Bronchial epithelial cell (primary cell): Measurements from ENCODE around the gene KITLG. TPM values are rescaled to one million over a fixed set of nuclear protein-coding genes. Genes with fewer than 3 reads are reported as not detected.

ENCODE experiments used
- DNase-seq: peaks from one replicate; pipeline ENCODE4 v3.0.0-alpha.2; 2010; ENCODE audit warnings: low read depth
- FAIRE-seq: peaks from 2 replicates; lab custom pipeline; 2011; peaks lifted over from hg19 to GRCh38; lab: Jason Lieb, UNC
- H3K27me3 ChIP-seq: 2 replicates; pipeline ENCODE4 v1.5.1; 2011; ENCODE audit warnings: low read length; ENCODE audit not compliant: control insufficient read depth, insufficient read depth
- H3K36me3 ChIP-seq: 2 replicates; pipeline ENCODE4 v1.5.1; 2011; ENCODE audit warnings: low read length; ENCODE audit not compliant: control insufficient read depth, insufficient read depth
- H3K4me3 ChIP-seq: 2 replicates; pipeline ENCODE4 v1.5.1; 2011; ENCODE audit warnings: mild to moderate bottlenecking, low read depth, low read length, control low read depth
- total RNA-seq: library from RNA; depleted of rRNA; stranded (reverse); fragments of >200 nt; gene quantifications from 2 replicates; pipeline ENCODE4 v1.2.1, GENCODE V29; 2014
- TF ChIP-seq, protein P1 (sequence below): IDR thresholded peaks from 2 replicates; pipeline ENCODE4 v1.5.1; 2011; ENCODE audit warnings: mild to moderate bottlenecking, moderate library complexity, low read length, control low read depth, inconsistent platforms; ENCODE audit not compliant: insufficient read depth, severe bottlenecking

The KITLG gene
- total RNA-seq, 1 donor from 2014 or later: 22.4 TPM

- FAIRE-seq: peak; percentile 62
- TF ChIP-seq, protein P1, sequence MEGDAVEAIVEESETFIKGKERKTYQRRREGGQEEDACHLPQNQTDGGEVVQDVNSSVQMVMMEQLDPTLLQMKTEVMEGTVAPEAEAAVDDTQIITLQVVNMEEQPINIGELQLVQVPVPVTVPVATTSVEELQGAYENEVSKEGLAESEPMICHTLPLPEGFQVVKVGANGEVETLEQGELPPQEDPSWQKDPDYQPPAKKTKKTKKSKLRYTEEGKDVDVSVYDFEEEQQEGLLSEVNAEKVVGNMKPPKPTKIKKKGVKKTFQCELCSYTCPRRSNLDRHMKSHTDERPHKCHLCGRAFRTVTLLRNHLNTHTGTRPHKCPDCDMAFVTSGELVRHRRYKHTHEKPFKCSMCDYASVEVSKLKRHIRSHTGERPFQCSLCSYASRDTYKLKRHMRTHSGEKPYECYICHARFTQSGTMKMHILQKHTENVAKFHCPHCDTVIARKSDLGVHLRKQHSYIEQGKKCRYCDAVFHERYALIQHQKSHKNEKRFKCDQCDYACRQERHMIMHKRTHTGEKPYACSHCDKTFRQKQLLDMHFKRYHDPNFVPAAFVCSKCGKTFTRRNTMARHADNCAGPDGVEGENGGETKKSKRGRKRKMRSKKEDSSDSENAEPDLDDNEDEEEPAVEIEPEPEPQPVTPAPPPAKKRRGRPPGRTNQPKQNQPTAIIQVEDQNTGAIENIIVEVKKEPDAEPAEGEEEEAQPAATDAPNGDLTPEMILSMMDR: no peak
- H3K36me3 ChIP-seq: peaks cover 2% of the 10 kb centered on the region
- no peaks in the 10 kb centered on the region for H3K27me3 ChIP-seq
- H3K4me3 ChIP-seq: no peak overlapping the region
- DNase-seq: no peak
Measured at GRCh38 chr12:88574278-88574677, 6.0 kb downstream of the KITLG start.

DNA sequence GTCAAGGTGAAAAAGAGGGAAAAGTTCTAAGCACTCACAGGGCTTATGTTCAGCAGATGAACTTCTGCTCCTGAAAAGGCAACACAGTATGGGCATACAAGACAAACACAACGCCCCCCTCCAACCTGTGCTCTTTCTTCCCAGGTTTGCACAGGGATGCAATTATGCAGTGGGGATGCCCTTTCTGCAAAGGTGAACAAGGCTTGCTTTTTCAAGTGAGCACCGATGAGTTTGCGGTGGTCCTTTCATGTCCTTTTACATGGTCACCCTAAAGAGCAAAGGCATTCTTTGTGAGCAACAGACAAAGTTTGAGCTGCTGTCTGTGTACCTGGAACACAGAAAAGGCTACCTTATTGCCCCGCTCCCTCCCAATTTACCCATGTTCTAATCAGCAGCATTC lies 6.7 kb downstream of the KITLG start:
- TF ChIP-seq, protein P1: no peak
- Histone ChIP-seq H3K27me3 (no peaks in the 10 kb centered on the region), H3K4me3 (no peak overlapping the region), H3K36me3 (peaks cover 2% of the 10 kb centered on the region)
- no peak for DNase-seq
- FAIRE-seq: no peak

DNA sequence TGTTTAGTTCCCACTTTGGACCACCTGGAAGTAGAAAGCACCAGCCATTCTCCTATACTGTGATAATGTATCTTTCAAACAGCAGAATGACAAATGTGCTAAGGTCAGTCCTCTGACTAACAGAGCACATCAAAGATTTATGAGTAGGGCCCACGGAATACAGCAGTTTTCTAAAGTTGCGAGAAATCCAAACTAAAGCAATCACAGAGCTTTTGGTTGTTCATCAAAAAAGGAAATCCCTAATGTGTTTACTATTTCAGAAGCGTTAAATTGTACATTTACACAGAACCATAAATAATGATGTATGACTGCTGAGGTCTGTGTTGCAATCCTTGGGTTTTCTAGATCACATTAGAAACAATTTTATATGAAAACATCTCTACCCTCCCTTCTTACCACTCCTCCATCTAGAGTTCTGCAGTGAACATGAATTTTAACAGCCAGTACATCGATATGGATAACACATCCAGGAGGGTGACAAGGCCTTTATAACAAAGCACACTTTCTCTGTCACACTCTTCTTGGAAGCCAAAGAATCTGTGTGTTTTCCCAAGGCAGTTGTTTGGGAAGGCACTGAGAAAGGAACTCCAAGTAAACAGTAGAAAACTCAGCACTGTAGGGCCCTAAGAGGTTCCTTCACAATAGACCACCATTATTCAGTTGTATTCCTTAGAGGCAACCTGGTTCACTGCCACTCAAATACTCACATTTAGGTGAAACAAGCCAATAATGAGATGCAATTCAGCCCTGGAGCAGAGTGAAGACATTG lies 7.3 kb downstream of the KITLG start:
- H3K4me3 ChIP-seq: no peak overlapping the region
- TF ChIP-seq, protein P1: no peak
- H3K36me3 ChIP-seq: peaks cover 2% of the 10 kb centered on the region
- DNase-seq (no peak), FAIRE-seq (no peak)
- no peaks in the 10 kb centered on the region for H3K27me3 ChIP-seq

GRCh38 chr12:88571543-88571942 lies 8.7 kb downstream of the KITLG start:
- Histone ChIP-seq H3K27me3 (no peaks in the 10 kb centered on the region), H3K36me3 (peaks cover 2% of the 10 kb centered on the region), H3K4me3 (no peak overlapping the region)
- TF ChIP-seq, protein P1: no peak
- no peak for FAIRE-seq
- DNase-seq: no peak

DNA sequence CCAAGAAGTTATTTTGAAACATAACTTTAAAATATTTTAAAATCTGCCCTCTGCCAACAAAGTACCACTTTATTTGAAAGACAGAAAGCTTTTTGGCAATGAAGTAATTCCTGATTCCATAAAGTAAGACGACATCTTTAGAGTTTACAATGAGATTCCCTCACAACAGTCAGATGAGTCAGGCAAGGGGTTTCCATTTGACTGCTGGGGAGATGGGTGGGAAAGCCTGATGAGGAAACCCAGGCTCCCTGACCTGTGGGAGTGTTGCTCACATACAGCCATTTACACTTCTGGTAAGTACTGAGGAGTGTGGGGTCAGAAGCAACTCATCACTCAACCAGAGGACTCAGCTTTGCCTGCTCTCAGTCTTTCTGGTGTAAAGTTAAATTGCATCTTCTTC lies 10.2 kb downstream of the KITLG start:
- DNase-seq: peak; percentile 59
- TF ChIP-seq, protein P1: no peak
- Histone ChIP-seq H3K4me3 (no peak overlapping the region), H3K27me3 (no peaks in the 10 kb centered on the region), H3K36me3 (peaks cover 2% of the 10 kb centered on the region)
- FAIRE-seq: no peak
